A673 (cell line): ENCODE data around the gene H6PD.

Source experiments
- CTCF ChIP-seq: fragments of 300-800, 200-600 bp; sonication (generic); conservative IDR thresholded peaks from 2 replicates; pipeline ENCODE4 v1.5.1; 2017; ENCODE audit warnings: low read depth, mild to moderate bottlenecking, antibody characterized with exemption, low read length, moderate library complexity, mixed read lengths
- EZH2 ChIP-seq: fragments of 200-600 bp; sonication (generic); IDR thresholded peaks from 2 replicates; pipeline ENCODE4 v1.6.1; 2017; ENCODE audit warnings: borderline replicate concordance, low read depth, mild to moderate bottlenecking, mixed read lengths, antibody characterized with exemption, low read length; ENCODE audit not compliant: poor library complexity, severe bottlenecking

GRCh38 chr1:9267827-9268581, 33.4 kb downstream of the H6PD start:
- no peak for TF ChIP-seq CTCF
- no peak for TF ChIP-seq EZH2
